Prostate gland (tissue), 2 donors: Measurements from ENCODE around the gene SRA1. TPM values are rescaled to one million over a fixed set of nuclear protein-coding genes. Genes with fewer than 3 reads are reported as not detected.

Experiments
- DNase-seq: peaks from one replicate; pipeline ENCODE4 v3.0.0-alpha.2; 2019; ENCODE audit warnings: low spot score
- H3K27ac ChIP-seq, 2 donors: fragments of 200-600 bp; sonication (generic); 2 replicates each; pipeline ENCODE4 v1.5.1; 2017 to 2019
- H3K27me3 ChIP-seq: fragments of 200-600 bp; sonication (generic); replicated peaks from 2 replicates; pipeline ENCODE4 v1.5.1; 2019; ENCODE audit not compliant: insufficient read depth
- H3K36me3 ChIP-seq, 2 donors: fragments of 200-600 bp; sonication (generic); 1 replicate in 1 of 2; 2 replicates in 1 of 2; pipeline versions ENCODE4 v1.5.1 to v1.8.1; 2017 to 2019
- H3K4me1 ChIP-seq: fragments of 200-600 bp; sonication (generic); replicated peaks from 2 replicates; pipeline ENCODE4 v1.5.1; 2019
- H3K4me3 ChIP-seq, 2 donors: fragments of 200-600 bp; sonication (generic); 2 replicates each; pipeline ENCODE4 v1.5.1; 2017 to 2019
- H3K9me3 ChIP-seq: fragments of 200-600 bp; sonication (generic); 2 replicates; pipeline ENCODE4 v1.5.1; 2017
- CTCF ChIP-seq, 4 experiments: fragments of 200-600 bp in 2 of 4; fragments of 450-650 bp in 2 of 4; sonication (generic) in 2 of 4; IDR thresholded peaks; 1 replicate in 3 of 4; 2 replicates in 1 of 4; pipeline ENCODE4 v1.5.1; 2016 to 2019; ENCODE audit warnings: antibody characterized with exemption in 4 of 4, mild to moderate bottlenecking in 2 of 4, moderate library complexity in 2 of 4
- POLR2A ChIP-seq: fragments of 450-650 bp; IDR thresholded peaks from one replicate; pipeline ENCODE4 v1.6.1; 2016; ENCODE audit warnings: antibody characterized with exemption, mild to moderate bottlenecking
- POLR2AphosphoS5 ChIP-seq: sonication (generic); formaldehyde crosslinking; IDR thresholded peaks from one replicate; pipeline ENCODE4 v1.6.1; 2017; ENCODE audit warnings: antibody characterized with exemption
- WGBS: methylation state at CpG from one replicate; pipeline ENCODE4 v1.1.5; 2018; 5-methylcytosine and 5-hydroxymethylcytosine counted together
- intact Hi-C: fragments of 100-400 bp; cut with DNase I; formaldehyde crosslinking; loops from one replicate; pipeline ENCODE4 v1.14.2; 2022
- total RNA-seq, 2 donors: library from RNA; depleted of rRNA; stranded (reverse); fragments of >200 nt; gene quantifications; one replicate each; pipeline ENCODE4 v1.1.0, GENCODE V29; 2016

SRA1 gene
- total RNA-seq, 2 donors from 2014 or later, result 31.6 to 33.6 TPM

DNA sequence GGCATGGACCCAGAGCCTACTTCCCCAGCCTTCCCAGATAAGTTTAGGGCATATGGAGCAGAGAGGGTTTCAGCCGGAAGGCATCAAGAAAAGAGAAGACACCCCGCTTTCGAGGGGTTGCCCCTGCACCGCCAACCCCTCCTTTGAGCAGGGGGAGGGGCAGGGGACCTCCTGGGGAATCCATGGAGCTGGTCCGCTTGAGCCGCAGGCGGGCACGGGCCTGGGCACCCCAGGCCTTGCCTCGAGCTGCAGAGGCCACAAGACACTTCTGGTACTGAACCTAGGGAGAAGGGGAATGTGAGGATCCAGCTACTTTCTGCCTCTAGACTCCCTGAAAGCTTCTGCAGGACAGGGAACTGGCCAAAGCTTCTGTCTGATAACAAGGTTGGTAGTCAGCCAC, 1.3 kb upstream of the SRA1 start:
- Histone ChIP-seq H3K9me3 (no peaks in the 10 kb centered on the region), H3K27me3 (no peaks in the 10 kb centered on the region), H3K27ac (no peak overlapping the region), H3K4me3 (no peak overlapping the region), H3K4me1 (peaks cover 5% of the 10 kb centered on the region), H3K36me3 (no peaks in the 10 kb centered on the region)
- intact Hi-C loops, result loop anchor here (5.0 kb wide), 1 partner anchor 156 kb away; the partner anchor contains the start of gene ANKHD1
- 88% methylated on average over 9 of the region's 9 CpGs for WGBS
- DNase-seq, result no peak
- no peak for TF ChIP-seq POLR2A
- no peak for TF ChIP-seq CTCF (IDR thresholded peaks at IDR 0.05)
- no peak for TF ChIP-seq POLR2AphosphoS5

DNA sequence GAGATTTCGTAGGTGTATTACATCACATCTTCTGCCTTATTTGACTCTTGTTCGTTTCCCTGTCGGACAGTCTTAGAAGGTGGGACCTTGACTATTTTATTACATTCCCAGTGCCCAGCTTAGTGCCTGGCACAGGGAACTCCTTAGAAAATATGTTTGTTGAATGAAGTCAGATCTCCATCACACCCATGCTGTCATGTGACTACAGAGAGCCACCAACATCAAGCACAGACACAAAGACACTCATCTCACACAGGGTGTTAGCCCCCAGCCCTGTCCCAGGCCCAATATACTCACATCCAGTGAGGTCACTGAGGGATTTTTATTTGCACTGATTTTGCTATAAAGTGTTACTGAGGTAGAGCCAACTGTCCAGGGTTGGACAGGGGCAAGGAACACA, 692 bp upstream of the SRA1 start:
- Histone ChIP-seq H3K27ac (peak overlapping the region; percentile 76 to 77), H3K27me3 (no peaks in the 10 kb centered on the region), H3K9me3 (no peaks in the 10 kb centered on the region), H3K36me3 (no peaks in the 10 kb centered on the region), H3K4me3 (no peak overlapping the region), H3K4me1 (peaks cover 5% of the 10 kb centered on the region)
- DNase-seq, result no peak
- intact Hi-C loops, result loop anchor here (5.0 kb wide), 1 partner anchor 156 kb away; the partner anchor contains the start of gene ANKHD1
- TF ChIP-seq CTCF (IDR thresholded peaks at IDR 0.05) (no peak), POLR2AphosphoS5 (no peak), POLR2A (no peak)
- WGBS, result 90% methylated on average over 3 of the region's 3 CpGs

DNA sequence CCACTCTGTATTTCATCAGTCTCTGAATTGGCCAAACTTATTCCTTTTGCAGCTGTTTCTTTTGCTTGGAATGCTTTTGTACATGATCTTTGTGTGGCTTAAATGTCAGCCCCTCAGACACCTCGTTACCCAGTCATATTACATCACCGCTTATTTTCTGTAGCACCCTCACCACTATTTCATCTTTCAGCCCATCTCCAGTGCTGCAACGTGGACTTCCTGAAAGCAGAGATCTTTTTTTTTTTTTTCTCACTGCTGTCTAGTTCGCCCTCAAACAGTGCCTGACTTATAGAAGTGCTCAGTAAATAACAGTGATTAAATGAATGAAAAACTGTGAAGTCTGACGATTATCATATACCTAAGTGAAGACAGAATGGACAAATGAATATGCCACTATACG, 835 bp downstream of the SRA1 start:
- WGBS, result 6% methylated on average over 6 of the region's 6 CpGs
- H3K4me1 ChIP-seq, result peaks cover 5% of the 10 kb centered on the region
- peak overlapping the region; percentile 54 to 82 for H3K4me3 ChIP-seq
- no peaks in the 10 kb centered on the region for H3K27me3 ChIP-seq
- no peak for TF ChIP-seq CTCF (IDR thresholded peaks at IDR 0.05)
- TF ChIP-seq POLR2AphosphoS5, result no peak
- TF ChIP-seq POLR2A, result no peak
- H3K27ac ChIP-seq, result peak overlapping the region; percentile 76 to 77
- no peaks in the 10 kb centered on the region for H3K9me3 ChIP-seq
- H3K36me3 ChIP-seq, result no peaks in the 10 kb centered on the region
- intact Hi-C loops, result loop anchor here (5.0 kb wide), 1 partner anchor 154 kb away; the partner anchor contains the start of gene ANKHD1
- no peak for DNase-seq

GRCh38 chr5:140555747-140556312, 1.4 kb downstream of the SRA1 start:
- TF ChIP-seq CTCF (IDR thresholded peaks at IDR 0.05) (no peak), POLR2AphosphoS5 (no peak), POLR2A (no peak)
- no peak for DNase-seq
- H3K4me1 ChIP-seq, result peaks cover 5% of the 10 kb centered on the region
- WGBS, result 60% methylated on average over 1 of the region's 1 CpG
- H3K27me3 ChIP-seq, result no peaks in the 10 kb centered on the region
- no peaks in the 10 kb centered on the region for H3K36me3 ChIP-seq
- peak overlapping the region in 1 of 2 donors; percentile 76 for H3K27ac ChIP-seq
- H3K9me3 ChIP-seq, result no peaks in the 10 kb centered on the region
- intact Hi-C loops, result loop anchor here (5.0 kb wide), 1 partner anchor 154 kb away; the partner anchor contains the start of gene ANKHD1
- H3K4me3 ChIP-seq, result peak overlapping the region in 1 of 2 donors; percentile 54

- no peak overlapping the region for H3K4me3 ChIP-seq
- DNase-seq, result no peak
- H3K36me3 ChIP-seq, result peaks cover 0 to 5% of the 10 kb centered on the region in 2 donors
- no peak for TF ChIP-seq CTCF (IDR thresholded peaks at IDR 0.05)
- TF ChIP-seq POLR2AphosphoS5, result no peak
- peaks cover 10% of the 10 kb centered on the region for H3K4me1 ChIP-seq
- H3K27me3 ChIP-seq, result no peaks in the 10 kb centered on the region
- no peaks in the 10 kb centered on the region for H3K9me3 ChIP-seq
- WGBS, result 56% methylated on average over 2 of the region's 2 CpGs
- intact Hi-C loops, result no loop called here
- no peak overlapping the region for H3K27ac ChIP-seq
Measured at GRCh38 chr5:140554454-140554853, 2.8 kb downstream of the SRA1 start.
